Pulmonary artery endothelial cell (primary cell): ENCODE measurements around the gene CMTM7. TPM values are rescaled to one million over a fixed set of nuclear protein-coding genes. Genes with fewer than 3 reads are reported as not detected.
"Not testable (repeated sequence)": the region's sequence is repeated elsewhere in the genome, so short reads cannot be mapped to it uniquely, and the experiment has no call there.

Experiments used
- DNase-seq: peaks from one replicate; pipeline ENCODE4 v3.0.0-alpha.2; 2011; ENCODE audit warnings: low read depth, low spot score
- total RNA-seq: library from RNA; depleted of rRNA; stranded (reverse); fragments of >200 nt; gene quantifications from 2 replicates; pipeline ENCODE4 v1.2.3, GENCODE V29; 2014

Gene CMTM7
- total RNA-seq, 1 donor from 2014 or later, result 12.6 TPM

- no peak for DNase-seq
Observed at GRCh38 chr3:32436816-32437189, 45.1 kb downstream of the CMTM7 start.

- DNase-seq, result no peak
Observed at GRCh38 chr3:32437896-32438295, 46.2 kb downstream of the CMTM7 start.

- DNase-seq, result no peak
Observed at GRCh38 chr3:32438596-32439344, 47.1 kb downstream of the CMTM7 start.

- DNase-seq, result not testable (repeated sequence)
Observed at GRCh38 chr3:32439421-32439820, 47.8 kb downstream of the CMTM7 start.

GRCh38 chr3:32440611-32441350 lies 49.1 kb downstream of the CMTM7 start:
- DNase-seq, result no peak

- no peak for DNase-seq
Observed at GRCh38 chr3:32442766-32443165, 51.1 kb downstream of the CMTM7 start.

- DNase-seq, result peak; percentile 79
Observed at GRCh38 chr3:32443478-32443877, 51.8 kb downstream of the CMTM7 start.

- no peak for DNase-seq
Observed at GRCh38 chr3:32447865-32448400, 56.3 kb downstream of the CMTM7 start.

- no peak for DNase-seq
Observed at GRCh38 chr3:32448686-32449474, 57.2 kb downstream of the CMTM7 start.

GRCh38 chr3:32449691-32450090 lies 58.0 kb downstream of the CMTM7 start:
- no peak for DNase-seq

- DNase-seq, result no peak
Observed at GRCh38 chr3:32450426-32450825, 58.8 kb downstream of the CMTM7 start.

GRCh38 chr3:32450992-32451659 lies 59.5 kb downstream of the CMTM7 start:
- DNase-seq, result no peak

- no peak for DNase-seq
Observed at GRCh38 chr3:32452009-32452408, 60.4 kb downstream of the CMTM7 start.

GRCh38 chr3:32453346-32453745 lies 61.7 kb downstream of the CMTM7 start:
- DNase-seq, result no peak

- DNase-seq, result no peak
Observed at GRCh38 chr3:32454111-32454510, 62.5 kb downstream of the CMTM7 start.

- no peak for DNase-seq
Observed at GRCh38 chr3:32454731-32455608, 63.3 kb downstream of the CMTM7 start.

GRCh38 chr3:32455609-32456428 lies 64.2 kb downstream of the CMTM7 start:
- no peak for DNase-seq

GRCh38 chr3:32456429-32457130 lies 64.9 kb downstream of the CMTM7 start:
- no peak for DNase-seq

- DNase-seq, result no peak
Observed at GRCh38 chr3:32457971-32458471, 66.4 kb downstream of the CMTM7 start.
